GM21619 (cell line): ENCODE data around the gene PCDHA7.
"Not testable (repeated sequence)": the region's sequence is repeated elsewhere in the genome, so short reads cannot be mapped to it uniquely, and the experiment has no call there.

ENCODE experiments used
- ATAC-seq: cut with Tn5 transposase; IDR thresholded peaks from one replicate; pipeline ENCODE4 v1.9.1; 2021; ENCODE audit not compliant: unreplicated experiment

The PCDHA7 gene

DNA sequence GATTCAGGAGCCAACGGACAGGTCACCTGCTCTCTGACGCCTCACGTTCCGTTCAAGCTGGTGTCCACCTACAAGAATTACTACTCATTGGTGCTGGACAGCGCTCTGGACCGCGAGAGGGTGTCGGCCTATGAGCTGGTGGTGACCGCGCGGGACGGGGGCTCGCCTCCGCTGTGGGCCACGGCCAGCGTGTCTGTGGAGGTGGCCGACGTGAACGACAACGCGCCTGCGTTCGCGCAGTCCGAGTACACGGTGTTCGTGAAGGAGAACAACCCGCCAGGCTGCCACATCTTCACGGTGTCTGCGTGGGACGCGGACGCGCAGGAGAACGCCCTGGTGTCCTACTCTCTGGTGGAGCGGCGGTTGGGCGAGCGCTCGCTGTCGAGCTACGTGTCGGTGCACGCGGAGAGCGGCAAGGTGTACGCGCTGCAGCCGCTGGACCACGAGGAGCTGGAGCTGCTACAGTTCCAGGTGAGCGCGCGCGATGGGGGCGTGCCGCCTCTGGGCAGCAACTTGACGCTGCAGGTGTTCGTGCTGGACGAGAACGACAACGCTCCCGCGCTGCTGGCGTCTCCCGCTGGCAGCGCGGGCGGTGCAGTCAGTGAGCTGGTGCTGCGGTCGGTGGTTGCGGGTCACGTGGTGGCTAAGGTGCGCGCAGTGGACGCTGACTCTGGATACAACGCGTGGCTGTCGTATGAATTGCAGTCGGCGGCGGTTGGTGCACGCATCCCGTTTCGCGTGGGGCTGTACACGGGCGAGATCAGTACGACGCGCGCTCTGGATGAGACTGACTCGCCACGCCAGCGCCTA, 23.3 kb downstream of the PCDHA7 start:
- no peak for ATAC-seq

DNA sequence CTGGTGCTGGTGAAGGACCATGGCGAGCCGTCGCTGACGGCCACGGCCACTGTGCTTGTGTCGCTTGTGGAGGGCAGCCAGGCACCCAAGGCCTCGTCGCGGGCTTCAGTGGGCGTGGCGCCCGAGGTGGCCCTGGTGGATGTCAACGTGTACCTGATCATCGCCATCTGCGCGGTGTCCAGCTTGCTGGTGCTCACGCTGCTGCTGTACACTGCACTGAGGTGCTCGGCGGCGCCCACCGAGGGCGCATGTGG, 23.8 kb downstream of the PCDHA7 start:
- ATAC-seq = no peak

DNA sequence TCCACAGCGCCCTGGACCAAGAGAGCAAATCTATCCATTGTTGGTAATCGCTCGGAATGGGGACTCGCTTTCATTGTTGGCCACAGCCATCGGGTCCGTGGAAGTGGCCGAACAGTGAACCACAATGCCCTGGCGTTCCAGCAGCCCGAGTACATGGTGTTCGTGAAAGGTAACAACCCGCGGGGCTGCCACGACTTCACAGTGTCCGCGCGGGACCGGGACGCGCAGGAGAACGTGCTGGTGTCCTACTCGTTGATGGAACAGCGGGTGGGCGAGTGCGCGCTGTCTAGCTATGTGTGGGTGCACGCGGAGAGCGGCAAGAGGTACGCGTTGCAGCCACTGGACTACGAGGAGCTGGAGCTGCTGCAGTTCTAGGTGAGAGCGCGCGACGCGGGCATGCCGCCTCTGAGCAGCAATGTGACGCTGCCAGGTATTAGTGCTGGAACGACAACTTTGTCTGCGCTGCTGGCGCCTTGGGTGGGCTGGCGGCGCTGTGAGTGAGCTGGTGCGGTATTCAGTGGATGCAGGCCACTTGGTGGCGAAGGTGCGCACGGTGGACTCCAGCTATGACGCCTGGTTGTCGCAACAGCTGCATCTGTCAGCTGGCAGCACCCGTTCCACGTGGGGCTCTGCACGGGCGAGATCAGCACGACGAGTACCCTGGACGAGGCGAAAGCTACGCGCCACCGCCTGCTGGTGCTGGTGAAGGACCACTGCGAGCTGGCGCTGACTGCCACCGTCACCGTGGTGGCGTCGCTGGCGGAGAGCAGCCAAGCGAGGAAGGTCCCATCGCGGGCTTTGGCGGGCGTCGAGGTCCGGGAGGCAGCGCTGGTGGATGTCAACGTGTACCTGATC, 28.6 kb downstream of the PCDHA7 start:
- ATAC-seq = no peak

DNA sequence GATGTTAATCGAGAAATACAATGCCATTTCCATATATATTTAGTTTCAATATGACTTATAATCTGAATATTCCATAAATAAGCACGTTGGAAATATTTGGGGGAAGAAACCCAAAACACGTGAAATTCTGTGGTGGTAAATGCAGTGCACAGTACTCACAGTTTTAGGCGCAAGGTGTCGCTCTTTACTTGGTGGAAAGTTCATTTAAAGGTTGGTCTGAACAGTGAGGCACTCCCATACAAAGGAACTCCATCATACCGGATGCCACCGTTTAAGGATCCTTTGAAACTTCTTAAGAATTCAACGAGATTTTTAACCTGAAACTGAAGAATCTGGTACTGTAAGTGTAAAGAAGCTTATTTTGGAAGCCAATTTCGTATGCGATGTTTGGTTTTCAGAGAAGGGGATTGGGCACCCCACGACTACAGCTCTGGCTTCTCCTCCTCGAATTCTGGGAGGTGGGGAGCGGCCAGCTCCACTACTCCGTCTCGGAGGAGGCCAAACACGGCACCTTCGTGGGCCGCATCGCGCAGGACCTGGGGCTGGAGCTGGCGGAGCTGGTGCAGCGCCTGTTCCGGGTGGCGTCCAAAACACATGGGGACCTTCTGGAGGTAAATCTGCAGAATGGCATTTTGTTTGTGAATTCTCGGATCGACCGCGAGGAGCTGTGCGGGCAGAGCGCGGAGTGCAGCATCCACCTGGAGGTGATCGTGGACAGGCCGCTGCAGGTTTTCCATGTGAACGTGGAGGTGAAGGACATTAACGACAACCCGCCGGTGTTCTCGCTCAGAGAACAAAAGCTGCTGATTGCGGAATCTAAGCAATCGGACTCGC, 34.9 kb downstream of the PCDHA7 start, which contains the start of gene PCDHA11:
PCDHA11 (plus strand) TSS at position 237 of the 834 bp plus-strand sequence; CDS start at position 384, 147 bp downstream.
- no peak for ATAC-seq

DNA sequence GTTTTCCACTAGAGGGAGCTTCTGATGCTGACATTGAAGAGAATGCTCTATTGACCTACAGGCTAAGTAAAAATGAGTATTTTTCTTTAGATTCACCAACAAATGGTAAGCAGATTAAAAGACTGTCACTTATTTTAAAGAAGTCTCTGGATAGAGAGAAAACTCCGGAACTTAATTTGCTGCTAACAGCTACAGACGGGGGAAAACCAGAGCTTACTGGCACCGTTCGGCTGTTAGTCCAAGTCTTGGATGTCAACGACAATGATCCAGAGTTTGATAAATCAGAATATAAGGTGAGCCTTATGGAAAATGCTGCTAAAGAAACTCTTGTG, 35.5 kb downstream of the PCDHA7 start:
- ATAC-seq = no peak

DNA sequence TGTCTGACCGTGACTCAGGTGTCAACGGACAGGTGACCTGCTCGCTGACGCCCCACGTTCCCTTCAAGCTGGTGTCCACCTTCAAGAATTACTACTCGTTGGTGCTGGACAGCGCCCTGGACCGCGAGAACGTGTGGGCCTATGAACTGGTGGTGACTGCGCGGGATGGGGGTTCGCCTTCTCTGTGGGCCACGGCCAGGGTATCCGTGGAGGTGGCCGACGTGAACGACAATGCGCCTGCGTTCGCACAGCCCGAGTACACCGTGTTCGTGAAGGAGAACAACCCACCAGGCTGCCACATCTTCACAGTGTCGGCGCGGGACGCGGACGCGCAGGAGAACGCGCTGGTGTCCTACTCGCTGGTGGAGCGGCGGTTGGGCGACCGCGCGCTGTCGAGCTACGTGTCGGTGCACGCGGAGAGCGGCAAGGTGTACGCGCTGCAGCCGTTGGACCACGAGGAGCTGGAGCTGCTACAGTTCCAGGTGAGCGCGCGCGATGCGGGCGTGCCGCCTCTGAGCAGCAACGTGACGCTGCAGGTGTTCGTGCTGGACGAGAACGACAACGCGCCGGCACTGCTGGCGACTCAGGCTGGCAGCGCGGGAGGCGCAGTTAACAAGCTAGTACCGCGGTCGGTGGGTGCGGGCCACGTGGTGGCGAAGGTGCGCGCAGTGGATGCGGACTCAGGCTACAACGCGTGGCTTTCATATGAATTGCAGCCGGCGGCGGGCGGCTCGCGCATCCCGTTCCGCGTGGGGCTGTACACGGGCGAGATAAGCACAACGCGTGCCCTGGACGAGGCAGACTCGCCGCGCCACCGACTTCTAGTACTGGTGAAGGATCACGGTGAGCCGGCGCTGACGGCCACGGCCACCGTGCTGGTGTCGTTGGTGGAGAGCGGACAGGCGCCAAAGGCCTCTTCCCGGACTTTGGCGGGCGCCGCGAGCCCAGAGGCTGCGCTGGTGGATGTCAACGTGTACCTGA, 36.4 kb downstream of the PCDHA7 start:
- no peak for ATAC-seq

DNA sequence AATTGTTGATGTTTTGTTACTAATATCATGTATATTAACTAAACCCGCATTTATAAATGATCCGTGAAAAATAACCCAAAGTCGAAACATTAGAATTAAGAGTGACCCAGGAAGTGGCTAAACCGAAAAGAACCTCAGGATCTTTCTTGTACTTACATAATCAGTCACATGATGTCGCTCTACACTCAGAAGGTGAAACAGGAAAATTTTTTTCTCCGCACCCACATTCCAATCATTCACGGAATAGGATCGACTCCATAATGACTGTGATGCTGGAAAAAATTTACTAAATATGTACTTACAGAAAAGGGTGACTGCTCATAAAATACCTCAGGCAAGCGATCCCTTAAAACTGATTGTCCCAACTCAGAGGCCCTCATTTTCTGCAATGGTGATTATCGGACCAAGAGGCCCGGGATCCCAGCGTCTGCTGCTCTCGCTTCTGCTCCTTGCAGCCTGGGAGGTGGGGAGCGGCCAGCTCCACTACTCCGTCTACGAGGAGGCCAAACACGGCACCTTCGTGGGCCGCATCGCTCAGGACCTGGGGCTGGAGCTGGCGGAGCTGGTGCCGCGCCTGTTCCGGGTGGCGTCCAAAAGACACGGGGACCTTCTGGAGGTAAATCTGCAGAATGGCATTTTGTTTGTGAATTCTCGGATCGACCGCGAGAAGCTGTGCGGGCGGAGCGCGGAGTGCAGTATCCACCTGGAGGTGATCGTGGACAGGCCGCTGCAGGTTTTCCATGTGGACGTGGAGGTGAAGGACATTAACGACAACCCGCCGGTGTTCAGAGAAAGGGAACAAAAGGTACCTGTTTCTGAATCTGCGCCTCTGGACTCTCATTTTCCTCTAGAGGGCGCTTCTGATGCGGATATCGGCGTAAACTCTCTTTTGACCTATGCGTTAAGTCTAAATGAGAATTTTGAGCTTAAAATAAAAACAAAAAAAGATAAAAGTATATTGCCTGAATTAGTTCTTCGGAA, 41.3 kb downstream of the PCDHA7 start, which contains the start of gene PCDHA12:
PCDHA12 (plus strand) TSS at position 224 of the 981 bp plus-strand sequence; CDS start at position 389, 165 bp downstream.
- no peak for ATAC-seq

DNA sequence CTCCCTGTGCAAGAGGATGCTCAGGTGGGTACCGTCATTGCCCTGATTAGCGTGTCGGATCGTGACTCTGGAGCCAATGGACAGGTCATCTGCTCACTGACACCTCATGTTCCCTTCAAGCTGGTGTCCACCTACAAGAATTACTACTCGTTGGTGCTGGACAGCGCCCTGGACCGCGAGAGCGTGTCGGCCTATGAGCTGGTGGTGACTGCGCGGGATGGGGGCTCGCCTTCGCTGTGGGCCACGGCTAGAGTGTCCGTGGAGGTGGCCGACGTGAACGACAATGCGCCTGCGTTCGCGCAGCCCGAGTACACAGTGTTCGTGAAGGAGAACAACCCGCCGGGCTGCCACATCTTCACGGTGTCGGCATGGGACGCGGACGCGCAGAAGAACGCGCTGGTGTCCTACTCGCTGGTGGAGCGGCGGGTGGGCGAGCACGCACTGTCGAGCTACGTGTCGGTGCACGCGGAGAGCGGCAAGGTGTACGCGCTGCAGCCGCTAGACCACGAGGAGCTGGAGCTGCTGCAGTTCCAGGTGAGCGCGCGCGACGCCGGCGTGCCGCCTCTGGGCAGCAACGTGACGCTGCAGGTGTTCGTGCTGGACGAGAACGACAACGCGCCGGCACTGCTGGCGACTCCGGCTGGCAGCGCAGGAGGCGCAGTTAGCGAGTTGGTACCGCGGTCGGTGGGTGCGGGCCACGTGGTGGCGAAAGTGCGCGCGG, 42.6 kb downstream of the PCDHA7 start:
- ATAC-seq = not testable (repeated sequence)

DNA sequence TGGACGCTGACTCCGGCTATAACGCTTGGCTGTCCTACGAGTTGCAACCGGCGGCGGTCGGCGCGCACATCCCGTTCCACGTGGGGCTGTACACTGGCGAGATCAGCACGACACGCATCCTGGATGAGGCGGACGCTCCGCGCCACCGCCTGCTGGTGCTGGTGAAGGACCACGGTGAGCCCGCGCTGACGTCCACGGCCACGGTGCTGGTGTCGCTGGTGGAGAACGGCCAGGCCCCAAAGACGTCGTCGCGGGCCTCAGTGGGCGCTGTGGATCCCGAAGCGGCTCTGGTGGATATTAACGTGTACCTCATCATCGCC, 43.2 kb downstream of the PCDHA7 start:
- no peak for ATAC-seq

DNA sequence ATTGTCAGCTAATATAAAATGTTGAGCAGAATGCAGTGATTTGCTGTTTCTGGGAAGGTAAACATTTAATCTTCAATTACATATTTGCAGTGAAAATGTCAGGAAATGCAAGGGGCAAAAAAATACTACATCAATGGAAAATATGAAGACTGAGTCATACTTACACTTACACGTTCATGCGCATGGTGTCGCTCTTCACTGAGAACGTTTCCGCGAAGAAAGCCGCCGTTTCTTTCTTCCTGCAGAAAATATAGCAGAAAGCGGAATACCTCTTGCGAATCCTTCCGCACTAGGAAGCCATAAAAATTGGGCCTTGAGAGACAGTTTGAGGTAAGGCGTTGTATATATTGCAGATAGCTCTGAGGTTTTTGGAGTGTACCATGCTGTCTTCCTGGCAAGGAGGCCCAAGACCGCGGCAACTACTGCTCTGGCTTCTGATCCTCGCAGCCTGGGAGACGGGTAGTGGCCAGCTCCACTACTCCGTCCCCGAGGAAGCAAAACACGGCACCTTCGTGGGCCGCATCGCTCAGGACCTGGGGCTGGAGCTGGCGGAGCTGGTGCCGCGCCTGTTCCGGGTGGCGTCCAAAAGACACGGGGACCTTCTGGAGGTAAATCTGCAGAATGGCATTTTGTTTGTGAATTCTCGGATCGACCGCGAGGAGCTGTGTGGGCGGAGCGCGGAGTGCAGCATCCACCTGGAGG, 48.0 kb downstream of the PCDHA7 start, which contains the start of gene PCDHA13:
PCDHA13 (plus strand) TSS at position 236 of the 702 bp plus-strand sequence; CDS start at position 381, 145 bp downstream.
- no peak for ATAC-seq

DNA sequence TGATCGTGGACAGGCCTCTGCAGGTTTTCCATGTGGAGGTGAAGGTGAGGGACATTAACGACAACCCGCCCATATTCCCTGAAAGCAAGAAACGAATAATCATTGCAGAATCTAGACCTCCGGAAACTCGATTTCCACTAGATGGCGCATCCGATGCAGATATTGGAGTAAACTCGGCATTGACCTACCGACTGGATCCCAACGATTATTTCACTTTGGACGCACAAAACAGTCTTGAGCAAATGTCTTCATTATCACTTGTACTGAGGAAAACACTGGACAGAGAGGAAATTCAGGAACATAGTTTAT, 48.5 kb downstream of the PCDHA7 start:
- no peak for ATAC-seq

DNA sequence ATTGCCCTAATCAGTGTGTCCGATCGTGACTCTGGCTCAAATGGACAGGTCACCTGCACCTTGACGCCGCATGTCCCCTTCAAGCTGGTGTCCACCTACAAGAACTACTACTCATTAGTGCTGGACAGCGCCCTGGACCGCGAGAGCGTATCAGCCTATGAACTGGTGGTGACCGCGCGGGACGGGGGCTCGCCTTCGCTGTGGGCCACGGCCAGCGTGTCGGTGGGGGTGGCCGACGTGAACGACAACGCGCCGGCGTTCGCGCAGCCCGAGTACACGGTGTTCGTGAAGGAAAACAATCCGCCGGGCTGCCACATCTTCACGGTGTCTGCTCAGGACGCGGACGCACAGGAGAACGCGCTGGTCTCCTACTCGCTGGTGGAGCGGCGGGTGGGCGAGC, 49.3 kb downstream of the PCDHA7 start:
- ATAC-seq = no peak

DNA sequence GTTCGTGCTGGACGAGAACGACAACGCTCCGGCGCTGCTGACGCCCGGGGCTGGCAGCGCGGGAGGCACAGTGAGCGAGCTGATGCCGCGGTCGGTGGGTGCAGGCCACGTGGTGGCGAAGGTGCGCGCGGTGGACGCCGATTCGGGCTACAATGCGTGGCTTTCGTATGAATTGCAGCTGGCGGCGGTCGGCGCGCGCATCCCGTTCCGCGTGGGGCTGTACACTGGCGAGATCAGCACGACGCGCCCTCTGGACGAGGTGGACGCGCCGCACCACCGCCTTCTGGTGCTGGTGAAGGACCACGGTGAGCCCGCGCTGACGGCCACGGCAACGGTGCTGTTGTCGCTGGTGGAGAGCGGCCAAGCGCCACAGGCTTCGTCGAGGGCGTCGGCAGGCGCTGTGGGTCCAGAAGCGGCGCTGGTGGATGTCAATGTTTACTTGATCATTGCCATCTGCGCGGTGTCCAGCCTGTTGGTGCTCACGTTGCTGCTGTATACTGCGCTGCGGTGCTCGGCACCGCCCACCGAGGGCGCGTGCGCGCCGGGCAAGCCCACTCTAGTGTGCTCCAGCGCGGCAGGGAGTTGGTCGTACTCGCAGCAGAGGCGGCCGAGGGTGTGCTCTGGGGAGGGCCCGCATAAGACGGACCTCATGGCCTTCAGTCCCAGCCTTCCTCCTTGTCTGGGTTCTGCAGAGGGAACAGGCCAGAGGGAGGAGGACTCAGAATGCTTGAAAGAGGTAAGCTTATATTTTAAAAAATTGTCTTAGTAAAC, 50.0 kb downstream of the PCDHA7 start:
- no peak for ATAC-seq
